ENCODE measurements around the gene FHAD1.

The FHAD1 gene

DNA sequence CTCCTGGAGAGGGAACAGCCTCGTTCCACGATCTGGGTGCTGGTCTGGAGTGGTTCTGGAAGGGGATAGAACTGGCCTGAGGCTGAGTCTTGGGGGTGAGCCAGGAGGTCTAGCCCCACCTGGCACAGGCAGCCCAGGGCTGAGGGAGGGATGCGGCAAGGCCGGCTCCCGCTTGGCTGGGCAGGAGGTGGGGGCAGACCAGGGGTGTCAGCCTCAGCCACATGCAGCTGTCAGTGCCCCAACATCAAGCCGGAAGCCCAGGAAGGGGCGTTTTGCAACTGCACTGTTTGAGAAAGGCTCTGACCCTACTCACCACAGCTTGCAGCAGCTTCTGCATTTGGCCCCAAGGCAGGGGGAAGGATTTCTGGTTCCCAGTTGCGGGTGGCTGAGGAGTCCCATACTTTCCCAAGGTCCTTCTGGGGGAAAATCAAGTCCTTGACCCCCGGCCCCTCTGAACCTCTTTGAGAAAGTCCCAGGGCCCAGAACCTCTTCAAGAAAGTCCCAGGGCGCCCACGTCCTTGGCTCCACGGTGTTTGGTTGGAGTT, 164.6 kb downstream of the FHAD1 start:
- peak overlapping the region; percentile 49 to 93 for H2BK12ac ChIP-seq (ENCODE audit: low read length in 2 of 2)
- peak overlapping the region in 1 of 2 experiments; percentile 87 for H3K14ac ChIP-seq (ENCODE audit: low read length in 2 of 2)
- H2BK5ac ChIP-seq (ENCODE audit: low read depth, low read length, poor library complexity, severe bottlenecking), result no peak overlapping the region
- H4K8ac ChIP-seq (ENCODE audit: low read length), result no peak overlapping the region
- H3K27ac ChIP-seq (ENCODE audit: low read length, poor library complexity, severe bottlenecking), result no peak overlapping the region
- H3K79me1 ChIP-seq (replicated peaks; ENCODE audit: low read length, poor library complexity, severe bottlenecking), result peaks cover 32% of the 10 kb centered on the region
- peak overlapping the region; percentile 92 for H3K9ac ChIP-seq (ENCODE audit: low read length)
- 60% methylated on average over 12 of the region's 12 CpGs for WGBS
- H3K18ac ChIP-seq (ENCODE audit: low read depth in 1 of 2, low read length in 2 of 2), result peak overlapping the region; percentile 11 to 41
- peaks cover 3 to 6% of the 10 kb centered on the region in 2 experiments for H3K36me3 ChIP-seq (ENCODE audit: control insufficient read depth in 1 of 2, insufficient read depth in 2 of 2, low read depth in 1 of 2, low read length in 2 of 2)
- peak overlapping the region; percentile 39 to 81 for H3K4ac ChIP-seq (ENCODE audit: low read depth in 1 of 2, low read length in 2 of 2)
- no peak overlapping the region for H2AK5ac ChIP-seq (ENCODE audit: low read length, severe bottlenecking)
- H3K4me1 ChIP-seq (ENCODE audit: control insufficient read depth, insufficient read depth, low read depth, low read length), result peaks cover 32% of the 10 kb centered on the region
- H3K27me3 ChIP-seq (ENCODE audit: control insufficient read depth in 1 of 2, insufficient read depth in 1 of 2, low read length in 2 of 2), result no peaks in the 10 kb centered on the region
- H3K4me3 ChIP-seq (ENCODE audit: insufficient read depth in 1 of 2, low read depth in 1 of 2, low read length in 2 of 2), result peak overlapping the region; percentile 22 to 91
- no peak overlapping the region for H2AFZ ChIP-seq (ENCODE audit: low read depth, low read length)
- DNase-seq, result peak; percentile 78
- peak overlapping the region; percentile 92 for H3K4me2 ChIP-seq (ENCODE audit: low read length, poor library complexity, severe bottlenecking)
- peak overlapping the region; percentile 74 for H4K91ac ChIP-seq (ENCODE audit: low read length)
- H2BK120ac ChIP-seq (ENCODE audit: low read depth, low read length), result peak overlapping the region; percentile 71
- H3K23ac ChIP-seq (ENCODE audit: low read length in 2 of 2), result peak overlapping the region in 1 of 2 experiments; percentile 74
- peak overlapping the region; percentile 60 for H2BK15ac ChIP-seq (ENCODE audit: low read depth, poor library complexity, severe bottlenecking)
- no peaks in the 10 kb centered on the region for H3K9me3 ChIP-seq (ENCODE audit: control insufficient read depth, low read length)

GRCh38 chr1:15412175-15412800, 165.3 kb downstream of the FHAD1 start:
- WGBS, result 67% methylated on average over 16 of the region's 16 CpGs
- H3K36me3 ChIP-seq (ENCODE audit: control insufficient read depth in 1 of 2, insufficient read depth in 2 of 2, low read depth in 1 of 2, low read length in 2 of 2), result peaks cover 3 to 6% of the 10 kb centered on the region in 2 experiments
- no peaks in the 10 kb centered on the region for H3K27me3 ChIP-seq (ENCODE audit: control insufficient read depth in 1 of 2, insufficient read depth in 1 of 2, low read length in 2 of 2)
- H4K8ac ChIP-seq (ENCODE audit: low read length), result no peak overlapping the region
- peak overlapping the region; percentile 54 for H2BK120ac ChIP-seq (ENCODE audit: low read depth, low read length)
- no peak overlapping the region for H3K4ac ChIP-seq (ENCODE audit: low read depth in 1 of 2, low read length in 2 of 2)
- H3K9me3 ChIP-seq (ENCODE audit: control insufficient read depth, low read length), result no peaks in the 10 kb centered on the region
- H3K9ac ChIP-seq (ENCODE audit: low read length), result peak overlapping the region; percentile 6
- H2BK12ac ChIP-seq (ENCODE audit: low read length in 2 of 2), result no peak overlapping the region
- peak overlapping the region; percentile 2 for H2BK15ac ChIP-seq (ENCODE audit: low read depth, poor library complexity, severe bottlenecking)
- H3K14ac ChIP-seq (ENCODE audit: low read length in 2 of 2), result no peak overlapping the region
- peaks cover 32% of the 10 kb centered on the region for H3K79me1 ChIP-seq (replicated peaks; ENCODE audit: low read length, poor library complexity, severe bottlenecking)
- no peak overlapping the region for H2BK5ac ChIP-seq (ENCODE audit: low read depth, low read length, poor library complexity, severe bottlenecking)
- no peak overlapping the region for H2AK5ac ChIP-seq (ENCODE audit: low read length, severe bottlenecking)
- H3K4me3 ChIP-seq (ENCODE audit: insufficient read depth in 1 of 2, low read depth in 1 of 2, low read length in 2 of 2), result no peak overlapping the region
- peak overlapping the region; percentile 5 to 23 for H3K18ac ChIP-seq (ENCODE audit: low read depth in 1 of 2, low read length in 2 of 2)
- H3K4me1 ChIP-seq (ENCODE audit: control insufficient read depth, insufficient read depth, low read depth, low read length), result peaks cover 36% of the 10 kb centered on the region
- H3K27ac ChIP-seq (ENCODE audit: low read length, poor library complexity, severe bottlenecking), result no peak overlapping the region
- no peak overlapping the region for H4K91ac ChIP-seq (ENCODE audit: low read length)
- H2AFZ ChIP-seq (ENCODE audit: low read depth, low read length), result no peak overlapping the region
- peak; percentile 47 for DNase-seq
- H3K23ac ChIP-seq (ENCODE audit: low read length in 2 of 2), result no peak overlapping the region
- no peak overlapping the region for H3K4me2 ChIP-seq (ENCODE audit: low read length, poor library complexity, severe bottlenecking)

DNA sequence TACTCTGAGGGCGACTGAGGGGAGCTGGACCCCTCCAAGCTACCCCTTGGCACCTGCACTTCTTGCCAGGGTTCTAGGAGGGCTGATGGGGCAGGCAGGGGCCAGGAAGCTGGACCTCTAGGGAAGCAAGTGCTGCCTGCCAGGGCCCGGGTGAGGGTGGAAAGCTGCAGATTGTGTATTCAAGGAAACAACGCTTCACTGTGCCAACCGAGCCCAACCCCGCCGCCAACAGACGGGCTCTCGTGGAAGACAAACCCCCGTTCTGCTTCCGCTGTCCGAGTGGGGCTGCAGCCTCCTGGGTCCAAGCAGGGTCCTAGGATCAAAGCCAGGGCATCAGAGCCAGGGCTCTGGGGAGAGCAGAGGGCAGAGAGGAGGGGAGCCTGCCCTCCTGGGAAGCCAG, 165.8 kb downstream of the FHAD1 start:
- Histone ChIP-seq H3K4ac (ENCODE audit: low read depth in 1 of 2, low read length in 2 of 2) (peak overlapping the region in 1 of 2 experiments; percentile 46), H3K14ac (ENCODE audit: low read length in 2 of 2) (no peak overlapping the region), H3K23ac (ENCODE audit: low read length in 2 of 2) (no peak overlapping the region), H2BK12ac (ENCODE audit: low read length in 2 of 2) (peak overlapping the region; percentile 15 to 30), H3K18ac (ENCODE audit: low read depth in 1 of 2, low read length in 2 of 2) (no peak overlapping the region), H3K9ac (ENCODE audit: low read length) (no peak overlapping the region), H2BK5ac (ENCODE audit: low read depth, low read length, poor library complexity, severe bottlenecking) (no peak overlapping the region), H3K9me3 (ENCODE audit: control insufficient read depth, low read length) (no peaks in the 10 kb centered on the region), H2BK120ac (ENCODE audit: low read depth, low read length) (peak overlapping the region; percentile 54), H2AFZ (ENCODE audit: low read depth, low read length) (no peak overlapping the region), H3K4me3 (ENCODE audit: insufficient read depth in 1 of 2, low read depth in 1 of 2, low read length in 2 of 2) (no peak overlapping the region), H3K27ac (ENCODE audit: low read length, poor library complexity, severe bottlenecking) (no peak overlapping the region), H3K79me1 (replicated peaks; ENCODE audit: low read length, poor library complexity, severe bottlenecking) (peaks cover 34% of the 10 kb centered on the region), H4K91ac (ENCODE audit: low read length) (no peak overlapping the region), H3K4me2 (ENCODE audit: low read length, poor library complexity, severe bottlenecking) (no peak overlapping the region), H4K8ac (ENCODE audit: low read length) (no peak overlapping the region), H2AK5ac (ENCODE audit: low read length, severe bottlenecking) (no peak overlapping the region), H3K36me3 (ENCODE audit: control insufficient read depth in 1 of 2, insufficient read depth in 2 of 2, low read depth in 1 of 2, low read length in 2 of 2) (peaks cover 3 to 6% of the 10 kb centered on the region in 2 experiments), H3K27me3 (ENCODE audit: control insufficient read depth in 1 of 2, insufficient read depth in 1 of 2, low read length in 2 of 2) (no peaks in the 10 kb centered on the region), H3K4me1 (ENCODE audit: control insufficient read depth, insufficient read depth, low read depth, low read length) (peaks cover 41% of the 10 kb centered on the region), H2BK15ac (ENCODE audit: low read depth, poor library complexity, severe bottlenecking) (peak overlapping the region; percentile 9)
- no peak for DNase-seq
- 98% methylated on average over 11 of the region's 11 CpGs for WGBS

GRCh38 chr1:15413563-15414444, 166.8 kb downstream of the FHAD1 start:
- no peaks in the 10 kb centered on the region for H3K27me3 ChIP-seq (ENCODE audit: control insufficient read depth in 1 of 2, insufficient read depth in 1 of 2, low read length in 2 of 2)
- H3K23ac ChIP-seq (ENCODE audit: low read length in 2 of 2), result no peak overlapping the region
- no peak overlapping the region for H2BK5ac ChIP-seq (ENCODE audit: low read depth, low read length, poor library complexity, severe bottlenecking)
- H3K27ac ChIP-seq (ENCODE audit: low read length, poor library complexity, severe bottlenecking), result no peak overlapping the region
- no peak overlapping the region for H3K4me2 ChIP-seq (ENCODE audit: low read length, poor library complexity, severe bottlenecking)
- no peak overlapping the region for H2AK5ac ChIP-seq (ENCODE audit: low read length, severe bottlenecking)
- DNase-seq, result no peak
- H3K9ac ChIP-seq (ENCODE audit: low read length), result no peak overlapping the region
- H2AFZ ChIP-seq (ENCODE audit: low read depth, low read length), result no peak overlapping the region
- H4K91ac ChIP-seq (ENCODE audit: low read length), result no peak overlapping the region
- peaks cover 43% of the 10 kb centered on the region for H3K4me1 ChIP-seq (ENCODE audit: control insufficient read depth, insufficient read depth, low read depth, low read length)
- H3K4me3 ChIP-seq (ENCODE audit: insufficient read depth in 1 of 2, low read depth in 1 of 2, low read length in 2 of 2), result no peak overlapping the region
- H3K79me1 ChIP-seq (replicated peaks; ENCODE audit: low read length, poor library complexity, severe bottlenecking), result peaks cover 36% of the 10 kb centered on the region
- no peak overlapping the region for H2BK15ac ChIP-seq (ENCODE audit: low read depth, poor library complexity, severe bottlenecking)
- peaks cover 3 to 6% of the 10 kb centered on the region in 2 experiments for H3K36me3 ChIP-seq (ENCODE audit: control insufficient read depth in 1 of 2, insufficient read depth in 2 of 2, low read depth in 1 of 2, low read length in 2 of 2)
- H3K9me3 ChIP-seq (ENCODE audit: control insufficient read depth, low read length), result no peaks in the 10 kb centered on the region
- no peak overlapping the region for H4K8ac ChIP-seq (ENCODE audit: low read length)
- H3K14ac ChIP-seq (ENCODE audit: low read length in 2 of 2), result no peak overlapping the region
- H2BK12ac ChIP-seq (ENCODE audit: low read length in 2 of 2), result peak overlapping the region in 1 of 2 experiments; percentile 60
- no peak overlapping the region for H2BK120ac ChIP-seq (ENCODE audit: low read depth, low read length)
- 91% methylated on average over 19 of the region's 20 CpGs for WGBS
- no peak overlapping the region for H3K18ac ChIP-seq (ENCODE audit: low read depth in 1 of 2, low read length in 2 of 2)
- no peak overlapping the region for H3K4ac ChIP-seq (ENCODE audit: low read depth in 1 of 2, low read length in 2 of 2)

Measured in mesenchymal stem cell (in vitro differentiated cells and primary cell).